C4-2B (cell line): ENCODE data around the gene DNAAF6.

Experiments
- CTCF ChIP-seq: fragments of 450-650 bp; conservative IDR thresholded peaks from 2 replicates; pipeline ENCODE4 v1.5.1; 2017; ENCODE audit warnings: mild to moderate bottlenecking
- ZFX ChIP-seq: fragments of 450-650 bp; IDR thresholded peaks from 2 replicates; pipeline ENCODE4 v1.6.1; 2017

- TF ChIP-seq CTCF (no peak), ZFX (no peak)
These were observed at the start of gene DNAAF6, which contains the start of gene NUP62CL for GRCh38 chrX:107205770-107206696.
